ENCODE results near the gene CAND2.
"Not testable (repeated sequence)": the region's sequence is repeated elsewhere in the genome, so short reads cannot be mapped to it uniquely, and the experiment has no call there.

Gene CAND2

DNA sequence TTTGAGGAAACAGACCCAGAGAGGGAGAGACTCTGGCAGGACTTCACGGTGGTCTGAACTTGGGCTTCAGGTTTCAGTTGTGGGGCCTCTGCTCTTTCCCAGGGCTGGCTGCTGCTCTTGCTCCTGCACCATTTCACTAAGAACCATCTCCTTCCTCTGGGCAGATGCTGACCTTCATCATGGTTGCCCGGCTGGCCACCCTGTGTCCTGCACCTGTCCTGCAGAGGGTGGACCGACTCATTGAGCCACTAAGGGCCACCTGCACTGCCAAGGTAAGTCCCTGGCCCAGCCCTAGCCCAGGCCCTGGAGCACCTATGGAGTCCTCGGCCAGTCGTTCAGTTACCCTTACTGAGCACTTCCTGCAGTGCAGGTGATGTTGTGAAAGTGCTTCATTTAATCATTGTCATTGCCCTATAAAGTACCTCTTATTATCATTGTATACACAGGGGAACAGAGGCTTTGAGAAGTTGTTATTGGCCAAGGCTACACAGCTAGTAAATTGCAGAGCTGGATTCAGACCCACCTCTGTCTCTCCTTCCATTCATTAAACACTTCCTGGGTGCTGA lies 34.9 kb downstream of the CAND2 start:
- no peak for DNase-seq (ENCODE audit: low read depth)

DNA sequence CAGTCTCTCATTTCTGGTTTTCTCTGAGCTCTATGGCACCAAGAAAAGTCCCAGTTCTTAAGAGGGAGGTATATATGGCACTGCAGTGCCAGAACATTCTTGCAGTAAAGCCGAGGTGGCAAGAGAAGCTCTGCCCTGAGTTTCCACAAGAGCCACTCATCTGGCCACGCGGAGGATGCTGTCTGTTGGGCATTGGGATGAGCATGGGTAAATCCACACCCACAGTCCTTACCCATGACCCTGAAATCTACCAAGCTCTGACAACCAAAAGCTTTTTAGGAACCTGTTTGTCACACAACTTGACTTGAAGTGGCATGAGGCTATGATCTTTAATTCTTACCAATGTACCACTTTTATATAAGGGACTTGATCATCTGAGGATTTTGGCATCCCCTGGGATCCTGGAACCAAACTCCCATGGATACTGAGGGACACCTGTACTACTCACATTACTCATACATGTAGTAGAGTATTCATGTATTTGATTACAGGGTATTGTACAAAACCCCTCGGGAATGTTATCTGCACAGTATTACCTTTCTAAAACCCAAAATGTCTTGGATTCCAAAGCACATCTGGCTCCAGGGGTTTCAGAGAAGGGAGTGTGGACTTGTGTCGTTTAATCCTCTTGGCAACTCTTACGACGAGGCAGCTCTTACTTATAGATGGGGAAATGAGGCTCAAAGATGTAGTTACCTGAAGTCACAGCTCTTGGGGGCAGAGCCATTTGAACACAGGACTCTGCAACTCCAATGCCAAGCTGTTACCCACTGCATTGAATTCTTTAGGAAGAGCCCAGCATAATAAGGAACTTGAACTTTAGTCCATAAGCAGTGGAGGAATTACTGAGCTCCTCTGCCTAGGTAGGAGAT lies 36.1 kb downstream of the CAND2 start:
- DNase-seq (ENCODE audit: low read depth), result no peak

DNA sequence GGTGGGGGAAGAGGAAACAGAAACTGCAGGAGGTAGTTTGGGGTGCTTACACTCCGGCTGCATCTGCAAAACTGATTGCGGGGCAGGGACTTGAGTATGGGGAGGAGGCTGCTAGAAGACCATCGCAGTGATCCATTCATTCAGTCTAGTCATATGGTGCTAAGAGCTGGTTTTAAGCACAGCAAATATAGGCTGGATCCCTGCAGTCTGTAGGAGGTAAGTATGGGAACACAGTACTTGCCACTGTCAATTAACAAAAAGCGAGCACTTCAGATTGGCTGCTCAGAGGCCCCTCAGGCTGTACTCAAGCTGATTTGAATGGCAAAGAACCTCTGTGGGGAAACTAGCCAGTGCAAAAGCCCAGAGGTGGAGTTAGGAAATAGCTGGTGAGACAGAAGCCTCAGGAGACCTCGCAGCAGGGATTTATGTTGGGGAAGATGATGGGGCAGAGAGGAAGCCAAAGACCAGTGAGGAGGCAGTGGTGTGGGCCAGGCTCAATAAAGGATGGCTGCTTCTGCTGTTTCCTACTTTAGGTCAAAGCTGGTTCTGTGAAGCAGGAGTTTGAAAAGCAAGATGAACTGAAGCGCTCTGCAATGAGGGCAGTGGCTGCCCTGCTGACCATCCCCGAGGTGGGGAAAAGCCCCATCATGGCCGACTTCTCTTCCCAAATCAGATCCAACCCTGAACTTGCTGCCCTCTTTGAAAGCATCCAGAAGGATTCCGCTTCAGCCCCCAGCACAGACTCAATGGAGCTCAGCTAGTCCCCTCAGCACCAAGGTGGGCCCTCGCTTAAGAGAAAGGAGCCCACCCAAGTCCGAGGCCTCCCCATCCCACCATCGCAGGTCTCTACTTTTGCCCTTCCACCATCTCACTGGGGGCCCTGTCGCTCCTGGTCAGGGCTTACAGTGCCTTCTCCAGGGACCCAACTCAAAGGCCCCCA lies 37.0 kb downstream of the CAND2 start:
- no peak for DNase-seq (ENCODE audit: low read depth)

DNA sequence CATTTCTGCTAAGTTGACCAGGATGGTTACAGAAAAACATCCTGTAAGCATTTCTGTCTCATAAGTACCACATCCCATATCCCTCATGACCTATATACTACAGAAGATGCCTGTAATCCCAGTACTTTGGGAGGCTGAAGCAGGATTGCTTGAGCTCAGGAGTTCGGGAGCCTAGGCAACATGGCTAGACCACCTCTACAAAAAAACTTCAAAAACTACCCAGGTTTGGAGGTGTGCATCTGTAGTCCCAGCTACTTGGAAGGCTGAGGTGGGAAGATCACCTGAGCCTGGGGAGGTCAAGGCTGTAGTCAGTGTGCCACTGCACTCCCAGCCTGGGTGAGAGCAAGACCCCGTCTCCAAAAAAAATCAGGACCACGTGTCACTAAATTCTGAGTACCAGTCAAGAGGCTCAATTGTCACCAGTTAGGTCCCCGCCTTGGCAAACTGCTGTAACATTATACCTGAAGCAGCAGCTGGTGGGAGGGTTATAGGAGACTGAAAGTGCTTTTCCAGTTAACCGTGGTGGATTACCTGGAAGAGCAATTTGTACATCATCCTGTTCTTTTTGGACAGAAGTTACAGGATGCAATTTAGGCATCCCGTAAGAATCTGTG lies 38.7 kb downstream of the CAND2 start:
- no peak for DNase-seq (ENCODE audit: low read depth)

DNA sequence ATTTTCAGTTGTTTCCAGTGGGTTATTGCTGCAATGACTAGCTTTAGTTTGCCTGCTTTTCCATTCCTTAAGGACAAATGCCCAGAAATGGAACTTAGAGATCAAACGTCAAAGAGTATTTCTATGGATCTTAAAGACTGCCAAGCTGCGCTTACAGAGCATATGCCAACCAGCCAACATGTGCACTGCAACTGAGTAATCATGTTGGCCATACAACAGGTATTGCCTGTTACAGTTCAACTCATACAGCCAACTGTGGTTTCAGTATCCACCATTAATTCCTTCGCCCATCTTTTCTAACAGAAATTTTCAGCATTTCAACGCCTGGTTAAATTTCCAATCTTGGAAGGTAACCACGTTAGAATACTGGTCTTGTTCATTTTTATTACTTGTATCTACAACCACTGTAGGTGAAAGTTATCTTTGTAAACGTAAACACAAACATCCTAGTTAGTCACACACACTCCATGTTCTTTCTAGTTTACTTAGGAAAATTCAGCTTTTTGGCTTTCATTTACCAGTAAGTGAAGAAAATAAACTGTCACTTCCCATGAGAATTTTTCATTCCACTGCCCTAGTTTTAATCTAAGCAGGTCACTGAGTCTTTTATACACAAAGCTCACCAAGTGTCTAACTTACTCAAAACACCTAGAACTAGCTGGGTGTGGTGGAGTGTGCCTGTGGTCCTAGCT lies 41.0 kb downstream of the CAND2 start:
- DNase-seq (ENCODE audit: low read depth), result no peak

DNA sequence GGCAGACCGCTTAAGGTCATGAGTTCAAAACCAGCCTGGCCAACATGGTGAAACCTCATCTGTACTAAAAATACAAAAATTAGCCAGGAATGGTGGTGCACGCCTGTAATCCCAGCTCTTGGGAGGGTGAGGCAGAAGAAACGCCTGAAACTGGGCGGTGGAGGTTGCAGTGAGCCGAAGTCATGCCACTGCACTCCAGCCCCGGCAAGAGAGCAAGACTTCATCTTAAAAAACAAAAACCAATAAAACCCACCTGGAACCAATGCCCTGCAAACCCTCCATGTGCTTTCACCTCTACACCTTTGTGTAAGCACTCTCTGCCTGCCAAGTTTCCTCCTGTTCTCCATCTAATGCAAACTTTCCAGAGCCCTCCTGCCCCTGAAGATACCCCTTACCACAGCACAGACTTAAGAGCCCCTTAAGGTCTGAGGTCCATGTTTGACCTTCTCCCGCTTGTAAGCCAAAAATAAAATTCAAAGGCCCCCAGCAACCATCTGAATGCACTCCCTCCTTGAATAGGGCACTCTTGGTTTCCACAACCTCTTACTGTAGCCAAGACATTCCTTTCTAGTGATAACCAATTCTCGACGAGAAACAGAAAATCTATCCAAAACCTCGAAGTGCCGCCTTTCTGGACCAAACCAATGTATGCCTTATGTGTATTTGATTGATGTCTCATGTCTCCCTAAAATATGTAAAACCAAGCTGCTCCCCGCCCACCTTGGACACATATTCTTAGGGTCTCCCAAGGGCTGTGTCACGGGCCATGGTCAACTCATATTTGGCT lies 41.9 kb downstream of the CAND2 start:
- no peak for DNase-seq (ENCODE audit: low read depth)

DNA sequence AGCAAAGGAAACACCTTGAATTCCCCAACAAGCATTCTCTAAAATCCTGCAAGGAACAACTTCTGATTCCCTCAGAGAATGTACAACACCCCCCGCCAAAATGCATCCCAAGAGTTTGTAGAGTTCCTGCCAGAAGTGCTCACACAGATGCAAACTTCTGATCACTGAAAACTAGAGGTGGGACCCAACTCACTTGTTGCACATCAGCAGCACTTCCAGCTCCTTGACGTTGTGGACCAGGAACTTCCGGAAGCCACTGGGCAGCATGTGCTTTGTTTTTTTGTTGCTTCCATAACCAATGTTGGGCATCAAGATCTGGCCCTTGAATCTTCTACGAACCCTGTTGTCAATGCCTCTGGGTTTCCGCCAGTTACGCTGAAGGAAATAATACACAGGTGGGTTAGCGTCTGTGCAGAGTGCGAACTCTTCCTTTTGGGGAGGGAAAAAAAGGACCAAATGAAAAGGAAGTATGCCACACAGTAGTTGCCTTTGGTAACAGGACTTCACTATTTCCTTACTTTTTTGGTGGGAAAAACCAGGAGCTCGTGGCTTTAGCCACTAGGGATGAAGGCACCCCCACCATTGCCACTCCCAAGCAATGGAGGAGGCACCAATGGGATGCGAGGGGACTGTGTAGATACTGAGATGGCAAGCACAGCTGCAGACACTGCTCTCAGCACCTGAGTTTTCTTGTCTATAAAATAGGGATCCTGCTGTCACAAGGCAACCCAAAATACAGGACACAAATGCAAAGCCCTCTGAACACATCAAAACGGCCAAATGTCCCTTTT lies 42.9 kb downstream of the CAND2 start:
- DNase-seq (ENCODE audit: low read depth), result no peak

DNA sequence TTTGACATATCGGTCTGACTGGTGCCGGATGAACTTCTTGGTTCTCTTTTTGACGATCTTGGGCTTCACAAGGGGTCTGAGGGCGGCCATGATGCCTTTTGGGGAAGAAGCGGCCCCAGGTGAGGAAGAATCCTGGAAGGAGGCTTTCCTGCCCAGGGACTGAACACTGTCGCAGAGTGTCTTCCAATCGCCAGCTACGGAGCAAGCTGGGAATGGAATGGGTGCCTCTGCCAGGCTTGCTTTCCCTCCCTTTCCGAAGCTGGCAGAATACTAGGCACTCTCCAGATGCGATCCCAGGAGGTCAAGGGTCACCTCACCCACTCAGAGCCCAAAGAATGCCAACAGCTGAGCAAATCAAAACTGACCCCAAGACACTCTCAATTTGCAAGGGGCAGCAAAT lies 43.7 kb downstream of the CAND2 start:
- not testable (repeated sequence) for DNase-seq (ENCODE audit: low read depth)

DNA sequence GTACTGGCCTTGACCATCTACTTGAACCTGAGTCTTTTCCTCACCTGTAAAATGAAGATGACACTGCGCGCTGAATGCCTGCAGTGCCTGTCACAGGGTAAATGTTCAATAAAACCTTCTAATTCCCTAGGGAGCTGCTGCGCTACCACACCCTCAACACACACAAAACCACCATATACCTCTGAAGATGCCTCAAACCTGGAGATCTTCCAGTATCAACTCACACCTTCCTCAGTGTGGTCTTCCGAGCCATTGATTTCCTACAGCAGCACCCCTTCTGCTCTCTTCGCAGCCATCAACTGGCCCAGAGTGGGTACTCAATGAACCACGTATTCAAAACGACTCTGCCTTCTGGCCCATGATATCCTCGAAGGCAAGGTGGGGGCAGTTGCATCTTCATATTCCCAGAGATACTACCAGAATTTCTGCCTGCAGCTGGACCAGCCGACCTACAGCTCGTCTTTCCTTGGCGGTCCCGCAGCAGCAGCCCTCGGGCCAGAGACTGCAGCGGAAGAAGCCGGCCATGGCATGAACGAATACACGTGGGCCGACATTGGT lies 44.2 kb downstream of the CAND2 start:
- DNase-seq (ENCODE audit: low read depth), result no peak

DNA sequence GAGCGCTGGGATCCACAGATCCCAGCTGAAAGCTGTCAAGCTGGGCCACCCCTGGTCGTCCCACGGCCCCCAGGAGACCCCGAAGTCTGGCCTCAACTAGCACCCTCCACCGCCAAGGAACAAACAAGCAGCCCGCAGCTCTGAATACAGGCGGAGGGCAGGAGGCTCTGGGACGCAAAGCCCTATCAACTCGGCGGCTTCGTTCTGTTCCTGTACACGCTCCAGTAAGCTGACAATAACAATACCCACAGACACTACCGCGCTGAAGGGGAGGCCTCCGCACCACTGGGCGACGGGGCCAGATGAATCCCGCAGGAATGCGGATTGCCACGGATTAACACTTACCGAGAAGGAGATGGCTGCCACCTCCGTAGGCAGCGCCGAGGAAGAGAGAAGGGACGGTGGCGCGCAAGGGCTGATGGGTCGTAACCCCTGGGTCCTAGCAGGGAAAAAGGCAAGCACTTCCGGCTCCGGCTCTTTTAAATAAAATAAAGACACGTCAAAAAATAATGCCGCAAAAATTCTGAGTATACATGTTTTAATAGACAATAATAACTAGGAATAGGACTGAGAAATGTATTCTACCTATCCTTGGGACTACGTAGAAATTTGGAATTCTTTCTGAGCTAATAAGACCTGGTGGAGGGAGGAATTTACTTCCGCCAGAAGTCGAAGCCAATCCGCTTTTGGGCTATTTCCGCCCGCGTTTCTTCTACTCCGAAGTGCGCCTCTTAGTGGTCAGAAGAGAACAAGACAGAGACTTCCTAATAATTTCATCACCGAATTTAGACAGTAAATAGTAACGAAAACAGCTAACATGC lies 44.9 kb downstream of the CAND2 start, which contains the start of gene RPL32:
RPL32 (minus strand) TSS at position 417 of the 821 bp plus-strand sequence. CDS start 1,328 bp downstream, outside the sequence.
- peak; percentile 73 for DNase-seq (ENCODE audit: low read depth)

DNA sequence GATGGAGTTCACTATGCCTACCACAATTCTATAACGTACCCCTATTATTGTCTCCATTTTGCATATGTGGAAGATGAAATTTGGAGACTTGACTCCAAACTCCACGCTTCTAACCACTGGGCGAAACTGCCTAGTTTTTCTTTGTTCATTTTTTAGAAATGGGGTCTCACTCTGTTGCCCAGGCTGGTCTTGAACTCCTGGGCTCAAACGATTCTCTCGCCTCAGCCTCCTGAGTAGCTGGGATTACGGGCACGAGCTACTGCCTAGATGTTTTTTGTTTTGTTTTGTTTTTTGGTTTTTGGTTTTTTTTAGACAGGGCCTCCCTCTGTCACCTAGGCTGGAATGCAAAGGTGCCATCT lies 45.5 kb downstream of the CAND2 start:
- no peak for DNase-seq (ENCODE audit: low read depth)

DNA sequence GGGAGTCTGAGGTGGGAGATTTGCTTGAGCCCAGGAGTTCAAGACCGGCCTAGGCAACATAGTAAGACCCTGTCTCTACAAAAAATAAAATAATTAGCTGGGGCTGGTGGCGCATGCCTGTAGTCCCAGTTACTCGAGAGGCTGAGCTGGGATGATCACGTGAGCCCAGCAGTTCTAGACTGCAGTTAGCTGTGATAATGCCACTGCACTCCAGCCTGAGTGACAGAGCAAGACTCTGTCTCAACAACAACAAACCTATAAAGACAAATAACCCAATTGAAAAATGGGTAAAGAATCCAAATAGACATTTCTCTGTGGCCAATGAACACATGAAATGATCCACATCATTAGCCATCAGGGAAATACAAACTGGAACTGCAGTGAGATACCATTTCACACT lies 46.0 kb downstream of the CAND2 start:
- no peak for DNase-seq (ENCODE audit: low read depth)

DNA sequence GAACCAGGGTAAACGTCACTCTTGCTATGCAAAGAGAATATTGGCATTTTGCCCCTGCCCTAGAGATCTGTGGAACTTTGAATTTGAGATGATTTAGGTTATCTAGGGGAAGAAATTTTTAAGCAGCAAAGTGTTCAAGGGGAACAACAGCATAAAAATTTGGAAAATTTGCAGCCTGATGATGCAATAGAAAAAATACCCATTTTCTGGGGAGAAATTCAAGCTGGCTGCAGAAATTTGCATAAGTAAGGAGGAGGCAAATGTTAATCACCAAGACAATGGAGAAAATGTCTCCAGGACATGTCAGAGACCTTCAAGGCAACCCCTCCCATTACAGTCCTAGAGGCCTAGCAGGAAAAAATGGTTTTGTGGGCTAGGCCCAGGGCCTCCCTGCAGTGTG lies 49.3 kb downstream of the CAND2 start:
- DNase-seq (ENCODE audit: low read depth), result no peak

DNA sequence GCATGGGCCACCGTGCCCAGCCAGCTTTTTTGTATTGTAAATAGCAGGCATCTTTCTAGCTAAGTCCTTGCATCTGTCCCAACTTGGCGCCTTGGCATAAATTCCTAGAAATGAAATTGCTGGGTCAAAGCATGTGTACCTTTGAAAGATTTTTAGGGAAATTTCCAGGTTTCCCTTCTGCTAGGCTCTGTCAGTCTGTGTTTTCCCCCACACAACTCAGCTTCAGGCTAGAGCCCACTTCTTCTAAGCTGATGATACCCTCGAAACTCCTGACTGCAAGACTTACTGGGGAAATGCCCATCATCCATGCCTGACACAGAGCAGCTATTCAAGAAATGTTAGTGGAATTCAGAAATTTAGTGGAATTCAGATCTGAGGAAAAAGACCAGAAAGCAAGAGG lies 55.7 kb downstream of the CAND2 start:
- DNase-seq (ENCODE audit: low read depth), result no peak

DNA sequence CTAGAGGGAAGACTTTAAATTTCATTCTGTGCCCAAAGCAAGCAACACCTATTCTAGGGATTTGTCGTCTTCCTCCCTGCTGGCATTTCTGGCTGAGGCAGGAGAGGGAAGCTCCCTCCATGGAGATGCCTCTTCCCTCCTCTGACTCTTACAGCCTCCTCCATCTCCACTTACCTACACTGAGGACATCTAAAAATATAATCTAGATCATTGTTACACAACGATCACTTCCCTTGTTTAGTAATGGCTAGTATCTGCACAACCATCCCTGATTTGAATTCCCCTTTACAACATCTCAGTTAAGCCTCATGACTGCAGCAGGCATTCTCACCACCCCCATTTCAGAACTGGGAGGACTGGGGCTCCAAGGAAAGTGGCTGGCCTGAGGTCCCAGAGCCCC lies 57.4 kb downstream of the CAND2 start:
- not testable (repeated sequence) for DNase-seq (ENCODE audit: low read depth)

DNA sequence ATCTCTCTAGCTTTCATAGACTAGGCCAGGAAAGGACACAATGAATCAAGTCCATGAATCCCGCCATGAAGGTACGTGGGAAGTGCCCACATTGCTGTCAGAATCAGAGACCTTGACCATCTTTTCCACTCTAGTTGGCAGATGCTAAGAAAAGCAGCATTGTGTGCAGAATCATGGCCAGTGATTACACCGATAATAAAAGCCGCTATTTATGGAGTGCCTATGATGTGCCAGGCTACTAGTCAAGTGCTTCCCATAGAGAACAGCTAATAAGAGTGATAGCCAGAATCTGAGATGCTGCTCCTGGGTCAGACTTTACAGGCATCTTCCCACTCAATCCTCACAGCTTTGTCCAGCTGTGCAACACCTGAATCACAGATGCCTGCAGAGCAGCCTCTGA lies 58.1 kb downstream of the CAND2 start:
- DNase-seq (ENCODE audit: low read depth), result no peak

DNA sequence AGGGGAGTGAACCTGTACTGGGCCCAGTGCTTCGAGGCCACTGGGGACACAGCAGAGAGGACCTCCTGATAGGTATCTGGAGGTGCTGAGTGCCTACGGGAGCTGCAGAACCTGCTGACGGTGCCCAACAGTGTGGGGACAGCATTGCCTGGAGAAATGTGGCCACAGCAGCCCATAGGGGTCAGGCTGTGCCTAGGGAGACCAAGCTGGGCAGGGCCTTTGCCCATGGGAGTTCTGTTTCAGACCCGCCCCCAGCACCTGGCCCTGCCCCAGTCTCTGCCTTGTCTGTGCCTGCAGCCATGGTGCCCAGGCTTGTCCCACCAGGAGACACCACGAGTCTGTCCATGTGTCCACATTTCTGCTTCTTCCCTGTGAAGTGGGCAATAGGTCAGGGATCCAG lies 60.1 kb downstream of the CAND2 start:
- DNase-seq (ENCODE audit: low read depth), result no peak

DNA sequence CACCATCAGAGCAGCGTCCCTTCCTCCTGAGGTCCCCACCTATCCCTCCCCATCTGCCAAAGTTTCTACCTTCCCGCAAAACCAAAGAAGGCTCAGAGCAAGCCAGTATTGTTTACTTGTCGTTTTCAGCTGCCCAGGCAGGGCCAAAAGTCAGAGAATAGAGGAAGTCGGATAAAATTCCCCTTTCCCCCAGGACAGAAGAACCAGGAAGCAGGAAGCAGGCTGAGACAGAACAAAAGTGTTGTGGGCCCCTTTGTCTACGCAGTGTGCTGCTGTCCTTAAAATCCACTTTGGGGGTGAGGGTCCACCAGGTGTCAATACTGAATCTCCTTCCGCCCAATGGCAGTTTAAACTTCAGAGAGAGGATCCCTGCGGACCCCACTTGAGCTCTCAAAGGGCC lies 63.4 kb downstream of the CAND2 start:
- DNase-seq (ENCODE audit: low read depth), result no peak

DNA sequence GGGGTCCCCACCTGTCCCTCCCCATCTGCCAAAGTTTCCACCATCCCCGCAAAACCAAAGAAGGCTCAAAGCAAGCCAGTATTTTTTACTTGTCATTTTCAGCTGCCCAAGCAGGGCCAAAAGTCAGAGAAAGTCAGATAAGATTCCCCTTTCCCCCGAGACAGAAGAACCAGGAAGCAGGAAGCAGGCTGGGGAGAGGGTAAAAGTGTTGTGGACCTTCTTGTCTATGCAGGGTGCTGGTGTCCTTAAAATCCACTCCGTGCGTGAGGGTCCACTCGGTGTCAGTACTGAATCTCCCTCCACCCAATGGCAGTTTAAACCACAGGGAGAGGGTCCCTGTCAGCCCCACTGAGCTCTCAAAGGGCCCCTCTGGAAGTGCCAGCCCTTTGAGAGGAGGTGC lies 65.1 kb downstream of the CAND2 start:
- DNase-seq (ENCODE audit: low read depth), result no peak
